ENCODE data around the gene OVOL1.

GRCh38 chr11:65770951-65771567 lies 15.8 kb upstream of the OVOL1 start:
- no peak for TF ChIP-seq POLR2A (IDR thresholded peaks at IDR 0.05)
- TF ChIP-seq, protein P1, sequence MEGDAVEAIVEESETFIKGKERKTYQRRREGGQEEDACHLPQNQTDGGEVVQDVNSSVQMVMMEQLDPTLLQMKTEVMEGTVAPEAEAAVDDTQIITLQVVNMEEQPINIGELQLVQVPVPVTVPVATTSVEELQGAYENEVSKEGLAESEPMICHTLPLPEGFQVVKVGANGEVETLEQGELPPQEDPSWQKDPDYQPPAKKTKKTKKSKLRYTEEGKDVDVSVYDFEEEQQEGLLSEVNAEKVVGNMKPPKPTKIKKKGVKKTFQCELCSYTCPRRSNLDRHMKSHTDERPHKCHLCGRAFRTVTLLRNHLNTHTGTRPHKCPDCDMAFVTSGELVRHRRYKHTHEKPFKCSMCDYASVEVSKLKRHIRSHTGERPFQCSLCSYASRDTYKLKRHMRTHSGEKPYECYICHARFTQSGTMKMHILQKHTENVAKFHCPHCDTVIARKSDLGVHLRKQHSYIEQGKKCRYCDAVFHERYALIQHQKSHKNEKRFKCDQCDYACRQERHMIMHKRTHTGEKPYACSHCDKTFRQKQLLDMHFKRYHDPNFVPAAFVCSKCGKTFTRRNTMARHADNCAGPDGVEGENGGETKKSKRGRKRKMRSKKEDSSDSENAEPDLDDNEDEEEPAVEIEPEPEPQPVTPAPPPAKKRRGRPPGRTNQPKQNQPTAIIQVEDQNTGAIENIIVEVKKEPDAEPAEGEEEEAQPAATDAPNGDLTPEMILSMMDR (IDR thresholded peaks at IDR 0.05), result no peak

All from heart left ventricle (tissue), 13 donors.